Right ventricle myocardium superior (tissue), 1 donor: ENCODE data around the gene SLC44A1. TPM values are rescaled to one million over a fixed set of nuclear protein-coding genes. Genes with fewer than 3 reads are reported as not detected.
A peak's percentile ranks its signal among the peaks of the same experiment; 100 is the strongest.
"Not testable (repeated sequence)": the region's sequence is repeated elsewhere in the genome, so short reads cannot be mapped to it uniquely, and the experiment has no call there.

Experiments
- ATAC-seq: fragments of 200-7000 bp; cut with Tn5 transposase; one replicate; pipeline ENCODE4 v1.9.1; 2020; ENCODE audit warnings: mild to moderate bottlenecking; ENCODE audit not compliant: poor library complexity
- DNase-seq: peaks from one replicate; pipeline ENCODE4 v3.0.0-alpha.2; 2020
- intact Hi-C: fragments of 100-400 bp; cut with DNase I; formaldehyde crosslinking; loops from one replicate; pipeline ENCODE4 v1.11.2; 2022
- total RNA-seq: library from RNA; stranded (reverse); fragmentation: NEBNext Ultra II Directional; extraction: Animal tissue kit (Norgen Biotek cat#: 25700); gene quantifications from one replicate; pipeline ENCODE4 v1.2.1, GENCODE V29; 2021
- donor health status: DM: no; HTN: yes; CAD: no; lungs with severe emphysema.

The SLC44A1 gene
- total RNA-seq, 1 donor from 2014 or later: 13.5 TPM

- intact Hi-C loops: no loop called here
- DNase-seq: no peak
- no peak for ATAC-seq
Observed at GRCh38 chr9:105238302-105238701, 6.1 kb upstream of the SLC44A1 start.

- ATAC-seq: no peak
- no peak for DNase-seq
- intact Hi-C loops: no loop called here
Observed at GRCh38 chr9:105241356-105242043, 3.0 kb upstream of the SLC44A1 start.

- ATAC-seq (no peak), DNase-seq (no peak)
- intact Hi-C loops: no loop called here
Observed at GRCh38 chr9:105242062-105242461, 2.4 kb upstream of the SLC44A1 start.

GRCh38 chr9:105242557-105242956, 1.9 kb upstream of the SLC44A1 start:
- DNase-seq (no peak), ATAC-seq (peak; percentile 12)
- intact Hi-C loops: no loop called here

- DNase-seq (no peak), ATAC-seq (no peak)
- intact Hi-C loops: no loop called here
Observed at GRCh38 chr9:105243015-105243686, 1.3 kb upstream of the SLC44A1 start.

- ATAC-seq (no peak), DNase-seq (no peak)
- intact Hi-C loops: no loop called here
Observed at GRCh38 chr9:105244734-105245028, 230 bp downstream of the SLC44A1 start.

- ATAC-seq: peak; percentile 23
- intact Hi-C loops: no loop called here
- peak; percentile 55 for DNase-seq
Observed at GRCh38 chr9:105245029-105245890, 809 bp downstream of the SLC44A1 start.

- intact Hi-C loops: no loop called here
- ATAC-seq (no peak), DNase-seq (no peak)
Observed at GRCh38 chr9:105245891-105246161, 1.4 kb downstream of the SLC44A1 start.

- intact Hi-C loops: no loop called here
- no peak for DNase-seq
Observed at GRCh38 chr9:105246656-105247173, 2.3 kb downstream of the SLC44A1 start.

GRCh38 chr9:105248691-105249090, 4.2 kb downstream of the SLC44A1 start:
- DNase-seq (no peak), ATAC-seq (no peak)
- intact Hi-C loops: no loop called here

More at GRCh38 chr9:105246656-105247173, 2.3 kb downstream of the SLC44A1 start:
- no peak for ATAC-seq

GRCh38 chr9:105251133-105251532, 6.7 kb downstream of the SLC44A1 start:
- no peak for DNase-seq
- no peak for ATAC-seq
- intact Hi-C loops: no loop called here

GRCh38 chr9:105251733-105252404, 7.4 kb downstream of the SLC44A1 start:
- intact Hi-C loops: no loop called here
- DNase-seq (no peak), ATAC-seq (no peak)

- no peak for ATAC-seq
- no peak for DNase-seq
- intact Hi-C loops: no loop called here
Observed at GRCh38 chr9:105252405-105252756, 7.9 kb downstream of the SLC44A1 start.

- DNase-seq: no peak
- ATAC-seq: no peak
- intact Hi-C loops: no loop called here
Observed at GRCh38 chr9:105254226-105254625, 9.8 kb downstream of the SLC44A1 start.

GRCh38 chr9:105255421-105255820, 11.0 kb downstream of the SLC44A1 start:
- intact Hi-C loops: no loop called here
- ATAC-seq: no peak
- DNase-seq: no peak

- DNase-seq, ATAC-seq, intact Hi-C loops: not testable (repeated sequence)
Observed at GRCh38 chr9:105256569-105256968, 12.1 kb downstream of the SLC44A1 start.

GRCh38 chr9:105257809-105258208, 13.4 kb downstream of the SLC44A1 start:
- DNase-seq (no peak), ATAC-seq (no peak)
- intact Hi-C loops: no loop called here

GRCh38 chr9:105258225-105258737, 13.8 kb downstream of the SLC44A1 start:
- DNase-seq (no peak), ATAC-seq (peak; percentile 42)
- intact Hi-C loops: no loop called here

- DNase-seq (no peak), ATAC-seq (no peak)
- intact Hi-C loops: no loop called here
Observed at GRCh38 chr9:105259274-105259673, 14.8 kb downstream of the SLC44A1 start.
